RWPE2 (cell line): Measurements from ENCODE around the gene LCE3D.
A peak's percentile ranks its signal among the peaks of the same experiment; 100 is the strongest.
"Not testable (repeated sequence)": the region's sequence is repeated elsewhere in the genome, so short reads cannot be mapped to it uniquely, and the experiment has no call there.

Experiments
- ATAC-seq: fragments of 200-7000 bp; cut with Tn5 transposase; 3 replicates; pipeline ENCODE4 v1.9.1; 2021; ENCODE audit warnings: low read depth
- DNase-seq: peaks from one replicate; pipeline ENCODE4 v3.0.0-alpha.2; 2020; ENCODE audit warnings: low spot score
- H3K27ac ChIP-seq: fragments of 450-650 bp; 2 replicates; pipeline ENCODE4 v1.5.1; 2017; ENCODE audit warnings: mild to moderate bottlenecking; ENCODE audit not compliant: poor library complexity, severe bottlenecking
- H3K27me3 ChIP-seq: fragments of 250-450 bp; sonication (Bioruptor Pico); 2 replicates; pipeline ENCODE4 v1.5.1; 2021; ENCODE audit warnings: mild to moderate bottlenecking, moderate library complexity; ENCODE audit not compliant: insufficient read depth, poor library complexity, severe bottlenecking
- H3K36me3 ChIP-seq: fragments of 250-450 bp; sonication (Bioruptor Pico); 2 replicates; pipeline ENCODE4 v1.5.1; 2020; ENCODE audit warnings: low read depth, mild to moderate bottlenecking, moderate library complexity
- H3K4me1 ChIP-seq: fragments of 250-450 bp; sonication (Bioruptor Pico); 2 replicates; pipeline ENCODE4 v1.5.1; 2021; ENCODE audit warnings: mild to moderate bottlenecking, moderate library complexity; ENCODE audit not compliant: insufficient read depth, poor library complexity, severe bottlenecking
- H3K4me3 ChIP-seq: fragments of 250-450 bp; sonication (Bioruptor Pico); 2 replicates; pipeline ENCODE4 v1.5.1; 2021; ENCODE audit warnings: mild to moderate bottlenecking, moderate library complexity; ENCODE audit not compliant: severe bottlenecking
- H3K9me3 ChIP-seq: fragments of 250-450 bp; sonication (Bioruptor Pico); 2 replicates; pipeline ENCODE4 v1.5.1; 2021; ENCODE audit warnings: mild to moderate bottlenecking, moderate library complexity; ENCODE audit not compliant: severe bottlenecking
- CTCF ChIP-seq: fragments of 450-650 bp; IDR thresholded peaks from one replicate; pipeline ENCODE4 v1.5.1; 2017; ENCODE audit warnings: mild to moderate bottlenecking, moderate library complexity; ENCODE audit not compliant: poor library complexity, severe bottlenecking

LCE3D gene

GRCh38 chr1:152577168-152577567, 3.1 kb downstream of the LCE3D start:
- no peak for TF ChIP-seq CTCF
- no peaks in the 10 kb centered on the region for H3K9me3 ChIP-seq
- DNase-seq, result no peak
- no peak overlapping the region for H3K27ac ChIP-seq
- H3K4me3 ChIP-seq, result no peak overlapping the region
- ATAC-seq, result no peak
- no peaks in the 10 kb centered on the region for H3K36me3 ChIP-seq
- H3K27me3 ChIP-seq, result no peaks in the 10 kb centered on the region
- H3K4me1 ChIP-seq, result peaks cover 9% of the 10 kb centered on the region

- Histone ChIP-seq H3K9me3 (peaks cover 12% of the 10 kb centered on the region), H3K27ac (peak within 1 kb of the TSS; percentile 4), H3K27me3 (no peaks in the 10 kb centered on the region), H3K4me1 (no peaks in the 10 kb centered on the region), H3K4me3 (no peak within 1 kb of the TSS), H3K36me3 (no peaks in the 10 kb centered on the region)
- TF ChIP-seq CTCF, result no peak
- peak; percentile 95 for ATAC-seq
- DNase-seq, result no peak
Observed at GRCh38 chr1:152566681-152567080, 13.6 kb downstream of the LCE3D start, which contains the start of gene LCE3E. TSS of gene LCE3E (minus strand) at chr1:152566780. CDS start at chr1:152566208, 572 bp downstream.

- H3K4me1 ChIP-seq, result no peaks in the 10 kb centered on the region
- no peak overlapping the region for H3K4me3 ChIP-seq
- peaks cover 12% of the 10 kb centered on the region for H3K9me3 ChIP-seq
- DNase-seq, result no peak
- no peaks in the 10 kb centered on the region for H3K27me3 ChIP-seq
- no peak for TF ChIP-seq CTCF
- no peak overlapping the region for H3K27ac ChIP-seq
- no peak for ATAC-seq
- no peaks in the 10 kb centered on the region for H3K36me3 ChIP-seq
Observed at GRCh38 chr1:152565535-152566215, 14.6 kb downstream of the LCE3D start.

- ATAC-seq (no peak), DNase-seq (no peak)
- H3K27me3 ChIP-seq, result no peaks in the 10 kb centered on the region
- H3K9me3 ChIP-seq, result peaks cover 11% of the 10 kb centered on the region
- no peaks in the 10 kb centered on the region for H3K36me3 ChIP-seq
- no peak overlapping the region for H3K4me3 ChIP-seq
- no peak overlapping the region for H3K27ac ChIP-seq
- no peak for TF ChIP-seq CTCF
- H3K4me1 ChIP-seq, result no peaks in the 10 kb centered on the region
Observed at GRCh38 chr1:152565115-152565514, 15.2 kb downstream of the LCE3D start.

- DNase-seq, H3K27me3 ChIP-seq, H3K4me3 ChIP-seq, ATAC-seq, H3K27ac ChIP-seq, H3K9me3 ChIP-seq, H3K36me3 ChIP-seq, H3K4me1 ChIP-seq: not testable (repeated sequence)
Observed at GRCh38 chr1:152548358-152548757, 32.0 kb downstream of the LCE3D start.
